Mesothelial cell of epicardium (in vitro differentiated cells): ENCODE results near the gene SPR. TPM values are rescaled to one million over a fixed set of nuclear protein-coding genes. Genes with fewer than 3 reads are reported as not detected.
A peak's percentile ranks its signal among the peaks of the same experiment; 100 is the strongest.

Source experiments
- DNase-seq, 2 experiments: peaks; one replicate each; pipeline ENCODE4 v3.0.0; 2021; ENCODE audit warnings: low spot score in 2 of 2; ENCODE audit not compliant: unreplicated experiment in 2 of 2
- H3K27ac Mint-ChIP-seq: 2 replicates; pipeline ENCODE4 v1.8.0; 2021; ENCODE audit warnings: mixed read lengths
- H3K27me3 Mint-ChIP-seq: 2 replicates; pipeline ENCODE4 v1.8.0; 2021; ENCODE audit warnings: low read depth, mixed read lengths
- H3K36me3 Mint-ChIP-seq: 2 replicates; pipeline ENCODE4 v1.8.0; 2021; ENCODE audit warnings: mixed read lengths
- H3K4me1 Mint-ChIP-seq: 2 replicates; pipeline ENCODE4 v1.8.0; 2021; ENCODE audit warnings: mixed read lengths
- H3K4me3 Mint-ChIP-seq: 2 replicates; pipeline ENCODE4 v1.8.0; 2021; ENCODE audit warnings: mild to moderate bottlenecking, moderate library complexity, mixed read lengths
- H3K9me3 Mint-ChIP-seq: 2 replicates; pipeline ENCODE4 v1.8.0; 2021; ENCODE audit warnings: mixed read lengths
- CTCF ChIP-seq: fragments of 200-600 bp; sonication (generic); IDR thresholded peaks from one replicate; pipeline ENCODE4 v1.5.0; 2021; ENCODE audit warnings: antibody characterized with exemption; ENCODE audit not compliant: unreplicated experiment
- total RNA-seq: library from RNA; stranded (reverse); gene quantifications from 3 replicates; pipeline ENCODE4 v1.2.1, GENCODE V29; 2021

Gene SPR
- 11.4 to 13.8 TPM (median 12.5 TPM) in 3 replicates for total RNA-seq

DNA sequence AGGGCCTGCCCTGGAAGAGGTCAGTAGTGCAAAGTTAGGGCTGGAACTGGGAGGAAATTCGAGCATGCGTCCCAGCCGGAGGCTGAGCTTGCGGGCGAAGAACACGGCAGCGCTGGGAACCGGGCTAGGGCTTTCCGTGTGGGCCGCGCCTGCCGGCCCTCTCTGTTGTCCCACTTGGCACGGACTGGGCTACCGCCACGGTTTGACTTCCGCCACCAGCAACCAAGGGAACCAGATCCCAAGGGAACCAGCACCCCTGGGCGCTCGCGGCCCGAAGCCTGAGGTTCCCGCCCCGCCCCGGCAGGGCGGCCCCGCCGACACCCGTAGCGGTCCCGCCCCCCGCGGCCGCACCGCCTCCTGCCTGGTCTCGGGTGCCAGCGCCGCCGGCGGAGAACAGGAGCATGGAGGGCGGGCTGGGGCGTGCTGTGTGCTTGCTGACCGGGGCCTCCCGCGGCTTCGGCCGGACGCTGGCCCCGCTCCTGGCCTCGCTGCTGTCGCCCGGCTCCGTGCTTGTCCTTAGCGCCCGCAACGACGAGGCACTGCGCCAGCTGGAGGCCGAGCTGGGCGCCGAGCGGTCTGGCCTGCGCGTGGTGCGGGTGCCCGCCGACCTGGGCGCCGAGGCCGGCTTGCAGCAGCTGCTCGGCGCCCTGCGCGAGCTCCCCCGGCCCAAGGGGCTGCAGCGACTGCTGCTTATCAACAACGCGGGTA is at the start of gene SPR:
Gene SPR (plus strand): TSS at position 377 of the 708 bp plus-strand sequence. CDS start 25 bp downstream, at position 402.
- H3K27ac Mint-ChIP-seq, result peak within 1 kb of the TSS; percentile 57
- no peak for DNase-seq

GRCh38 chr2:72840066-72840465 is 47.1 kb upstream of the SPR start:
- no peak for TF ChIP-seq CTCF
- H3K4me3 Mint-ChIP-seq, result no peak overlapping the region
- peaks cover 4% of the 10 kb centered on the region for H3K9me3 Mint-ChIP-seq
- no peak for DNase-seq
- no peaks in the 10 kb centered on the region for H3K4me1 Mint-ChIP-seq
- no peaks in the 10 kb centered on the region for H3K36me3 Mint-ChIP-seq
- no peak overlapping the region for H3K27ac Mint-ChIP-seq
- H3K27me3 Mint-ChIP-seq, result no peaks in the 10 kb centered on the region

More for the DNA sequence above, at the start of gene SPR:
- Mint-ChIP-seq H3K27me3 (peaks cover 25% of the 10 kb centered on the region), H3K4me3 (peak within 1 kb of the TSS; percentile 79), H3K36me3 (peaks cover 8% of the 10 kb centered on the region), H3K4me1 (peaks cover 16% of the 10 kb centered on the region), H3K9me3 (no peaks in the 10 kb centered on the region)
- no peak for TF ChIP-seq CTCF

- TF ChIP-seq CTCF, result no peak
- Mint-ChIP-seq H3K27ac (no peak overlapping the region), H3K4me3 (no peak overlapping the region), H3K36me3 (no peaks in the 10 kb centered on the region), H3K9me3 (peaks cover 4% of the 10 kb centered on the region), H3K4me1 (no peaks in the 10 kb centered on the region), H3K27me3 (no peaks in the 10 kb centered on the region)
- no peak for DNase-seq
These were observed 45.6 kb upstream of the SPR start for GRCh38 chr2:72841462-72842125.

- DNase-seq, result no peak
- H3K9me3 Mint-ChIP-seq, result peaks cover 4% of the 10 kb centered on the region
These were observed 43.9 kb upstream of the SPR start for GRCh38 chr2:72843301-72843700.

More at GRCh38 chr2:72843301-72843700, 43.9 kb upstream of the SPR start:
- H3K27ac Mint-ChIP-seq, result no peak overlapping the region
- no peaks in the 10 kb centered on the region for H3K4me1 Mint-ChIP-seq
- no peak overlapping the region for H3K4me3 Mint-ChIP-seq
- no peak for TF ChIP-seq CTCF
- H3K27me3 Mint-ChIP-seq, result no peaks in the 10 kb centered on the region
- no peaks in the 10 kb centered on the region for H3K36me3 Mint-ChIP-seq
